ENCODE results near the gene SLC35F6.
"Not testable (repeated sequence)": the region's sequence is repeated elsewhere in the genome, so short reads cannot be mapped to it uniquely, and the experiment has no call there.

SLC35F6 gene

DNA sequence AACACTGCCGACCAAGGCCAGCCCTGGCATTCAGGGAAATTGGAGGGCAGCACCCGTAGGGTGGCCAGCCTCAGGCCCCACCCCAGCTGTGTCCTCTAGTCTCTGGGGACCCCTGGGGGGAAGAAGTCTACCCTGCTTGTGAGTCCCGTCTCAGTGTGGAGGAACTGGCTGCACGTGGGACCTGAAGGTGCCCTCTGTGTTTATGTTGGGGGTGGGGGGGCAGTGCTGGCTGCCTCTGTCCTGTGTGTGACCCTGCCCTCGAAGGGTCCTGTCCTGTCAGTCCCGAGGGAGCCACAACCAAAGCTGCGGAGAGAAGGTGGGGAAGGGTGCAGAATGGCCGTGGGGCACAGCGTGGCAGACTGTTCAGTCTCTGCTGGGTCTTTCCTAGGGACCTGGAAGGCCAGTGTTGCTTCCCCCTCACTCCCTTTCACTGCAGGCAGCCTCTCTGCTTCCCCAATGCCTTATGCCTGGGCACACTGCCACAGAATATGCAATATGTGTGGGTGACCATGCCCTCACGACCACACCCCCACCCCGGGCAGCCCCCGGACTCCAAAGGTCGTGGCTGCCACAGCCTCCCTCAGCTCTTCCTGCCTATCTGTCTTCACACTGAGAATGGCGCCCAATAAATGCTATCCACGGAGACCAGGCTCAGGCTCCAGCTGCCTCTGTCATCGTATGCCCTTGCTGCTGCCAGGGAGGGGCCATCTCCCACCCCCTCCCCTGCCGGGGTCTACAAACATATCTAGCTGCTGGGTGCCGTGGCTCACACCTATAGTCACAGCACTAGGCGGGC lies 33.3 kb upstream of the SLC35F6 start:
- no peak for DNase-seq (ENCODE audit: low read depth)

DNA sequence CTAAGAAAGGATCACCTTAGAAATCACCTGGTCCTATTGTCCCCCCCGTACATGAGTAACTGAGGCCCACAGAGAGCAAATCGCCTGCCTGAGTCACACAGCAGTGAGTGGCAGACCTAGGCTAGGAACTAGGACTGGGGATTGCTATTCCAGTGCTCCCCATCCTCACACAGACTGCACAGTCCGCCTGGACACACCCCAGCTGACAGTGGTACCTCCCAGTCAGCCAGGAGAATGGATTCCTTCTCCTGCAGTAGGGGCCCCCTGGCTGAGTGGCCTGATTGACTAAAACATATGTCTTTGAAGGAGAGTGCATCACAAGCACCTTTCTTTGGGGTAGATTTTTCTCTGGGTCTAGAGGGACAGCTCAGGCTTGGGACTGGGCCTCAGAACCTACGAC lies 32.4 kb upstream of the SLC35F6 start:
- DNase-seq (ENCODE audit: low read depth), result no peak

DNA sequence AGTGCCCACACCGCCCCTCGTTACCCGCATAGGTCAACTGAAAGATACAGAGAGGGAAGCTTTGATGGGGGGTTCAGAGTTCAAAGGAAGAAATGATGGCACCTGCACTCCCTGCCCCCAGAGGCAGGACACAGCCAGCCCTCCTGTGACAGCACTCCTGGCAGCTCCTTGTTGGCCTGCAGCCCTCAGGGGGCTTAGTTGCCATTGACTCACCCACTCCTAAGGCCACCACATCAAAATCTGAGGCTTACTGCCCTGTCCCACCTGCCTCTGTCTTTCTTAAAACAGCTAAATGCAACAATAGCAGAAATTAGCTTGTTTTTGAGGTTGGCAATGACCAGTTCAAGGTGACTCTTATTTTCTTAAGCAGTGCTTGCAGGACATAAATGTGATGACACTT lies 31.6 kb upstream of the SLC35F6 start:
- no peak for DNase-seq (ENCODE audit: low read depth)

DNA sequence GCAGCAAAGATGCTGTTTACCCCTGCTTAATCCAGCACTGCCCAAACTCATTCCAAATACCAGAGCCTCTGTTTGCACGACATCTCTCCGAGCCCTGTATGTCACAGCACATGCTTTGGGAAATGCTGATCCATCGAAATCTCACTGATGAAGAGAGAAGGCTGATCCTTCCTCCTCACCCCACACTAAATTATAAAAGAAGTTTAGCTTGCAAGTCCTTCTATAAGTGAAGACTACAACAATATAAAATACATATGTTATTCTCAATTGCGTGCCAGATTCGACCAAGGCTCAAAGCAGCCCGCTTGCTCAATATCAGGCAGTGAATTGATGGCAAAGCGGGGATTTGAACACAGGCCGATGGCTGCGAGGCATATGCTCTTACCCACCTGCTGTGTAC lies 30.7 kb upstream of the SLC35F6 start:
- no peak for DNase-seq (ENCODE audit: low read depth)

DNA sequence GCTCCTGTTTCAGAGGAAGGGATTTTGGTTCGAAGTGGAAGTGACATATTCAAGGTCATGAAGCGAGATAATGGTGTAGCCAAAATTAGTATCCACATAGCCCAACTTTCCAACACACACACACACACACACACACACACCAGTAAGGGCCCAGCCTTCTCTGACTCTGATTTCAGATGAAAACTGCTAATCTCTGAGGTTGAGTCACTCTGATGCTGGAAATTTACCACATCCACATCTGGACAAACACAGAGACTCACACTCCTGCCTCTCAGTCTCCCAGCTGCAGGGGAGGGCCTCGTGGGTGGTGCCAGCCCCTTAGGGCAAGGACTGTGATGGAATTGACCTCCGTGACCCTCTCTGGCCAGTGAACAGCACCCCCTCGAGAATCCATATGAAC lies 29.0 kb upstream of the SLC35F6 start:
- peak; percentile 68 for DNase-seq (ENCODE audit: low read depth)

DNA sequence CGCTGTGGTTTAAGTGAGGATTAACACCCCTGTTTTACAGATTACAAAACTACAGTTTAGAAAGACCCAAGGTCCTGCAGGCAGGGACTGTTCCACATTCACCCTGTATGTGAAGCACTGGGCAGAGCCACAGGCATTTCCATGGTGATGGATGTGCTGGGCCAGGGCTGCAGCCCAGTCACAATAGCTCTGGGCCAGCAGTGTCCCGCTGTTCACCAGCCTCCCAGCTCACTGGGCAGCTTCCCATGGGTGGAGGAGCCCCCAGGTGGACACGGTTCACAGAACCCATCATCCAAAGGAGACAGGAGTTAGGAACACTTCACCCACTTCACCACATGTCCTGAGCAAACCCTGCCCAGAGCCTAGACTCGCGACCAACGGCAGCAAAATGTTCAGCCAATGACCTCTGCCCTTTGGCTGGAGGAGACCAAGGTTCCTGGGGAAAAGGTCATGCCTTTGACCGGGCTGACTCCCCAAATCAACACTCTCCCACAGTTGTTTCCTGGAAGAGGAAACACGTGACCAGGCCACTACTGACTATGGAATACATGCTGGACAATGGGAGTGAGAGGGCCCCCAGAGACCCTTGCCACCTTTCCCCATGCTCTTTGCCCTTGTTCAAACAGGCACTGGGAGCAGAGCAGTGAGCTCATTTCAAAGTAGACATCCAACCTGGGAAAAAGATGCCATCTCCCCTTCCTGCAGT lies 28.0 kb upstream of the SLC35F6 start:
- no peak for DNase-seq (ENCODE audit: low read depth)

DNA sequence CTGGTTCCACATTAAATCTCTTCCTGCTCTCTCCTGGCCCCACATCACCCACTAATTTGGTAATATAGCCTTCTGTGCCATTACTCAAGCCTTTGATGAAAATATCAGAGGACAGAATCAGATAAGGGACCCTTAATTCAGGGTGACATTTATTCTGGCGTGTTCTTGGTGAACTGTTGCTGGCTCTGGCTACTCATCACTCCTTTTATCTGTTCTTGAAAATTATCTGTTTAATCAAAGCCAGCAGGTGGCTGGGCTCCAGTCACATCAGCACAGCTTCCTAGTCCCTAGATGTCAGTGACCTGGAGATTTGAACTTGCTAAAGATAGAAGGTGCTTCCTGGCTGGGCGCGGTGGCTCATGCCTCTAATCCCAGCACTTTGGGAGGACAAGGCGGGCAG lies 26.9 kb upstream of the SLC35F6 start:
- DNase-seq (ENCODE audit: low read depth), result no peak

DNA sequence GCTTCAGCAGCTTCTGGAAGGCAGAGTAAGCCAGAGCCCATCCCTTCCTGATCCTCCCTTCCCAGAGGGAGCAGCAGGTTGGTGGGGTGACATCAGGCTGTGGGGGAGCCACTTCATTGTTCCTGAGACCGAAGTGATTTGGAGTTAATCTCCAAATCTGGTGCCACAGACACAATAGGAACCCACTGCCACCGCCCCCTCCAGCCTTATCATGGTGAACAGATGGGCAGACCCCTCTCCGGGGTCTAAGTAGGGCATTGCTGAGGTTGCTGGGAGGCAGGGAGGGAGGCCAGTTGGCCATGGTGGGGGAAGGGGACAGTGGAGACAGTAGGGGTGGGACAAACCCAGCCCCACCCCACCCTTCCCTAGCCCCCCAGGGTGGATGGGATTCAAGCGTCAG lies 25.6 kb upstream of the SLC35F6 start:
- no peak for DNase-seq (ENCODE audit: low read depth)

DNA sequence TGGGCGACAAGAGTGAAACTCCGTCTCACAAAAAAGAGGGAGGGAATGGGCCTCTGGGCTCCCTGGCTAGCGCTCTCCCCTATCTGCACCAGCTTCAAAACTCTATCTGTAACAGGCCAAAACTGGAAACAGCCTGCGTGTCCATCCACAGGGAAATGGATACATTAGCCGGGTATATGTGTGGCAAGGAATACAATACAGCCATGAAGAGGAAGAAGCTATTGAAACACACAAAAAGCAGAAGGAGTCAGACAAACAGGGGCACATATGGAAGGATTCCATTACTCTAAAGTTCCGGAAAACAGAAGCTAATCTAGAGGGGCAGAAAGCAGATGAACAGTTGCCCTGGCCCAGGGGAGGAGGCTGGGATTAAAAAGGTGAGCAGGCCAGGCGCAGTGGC lies 24.6 kb upstream of the SLC35F6 start:
- DNase-seq (ENCODE audit: low read depth), result no peak

DNA sequence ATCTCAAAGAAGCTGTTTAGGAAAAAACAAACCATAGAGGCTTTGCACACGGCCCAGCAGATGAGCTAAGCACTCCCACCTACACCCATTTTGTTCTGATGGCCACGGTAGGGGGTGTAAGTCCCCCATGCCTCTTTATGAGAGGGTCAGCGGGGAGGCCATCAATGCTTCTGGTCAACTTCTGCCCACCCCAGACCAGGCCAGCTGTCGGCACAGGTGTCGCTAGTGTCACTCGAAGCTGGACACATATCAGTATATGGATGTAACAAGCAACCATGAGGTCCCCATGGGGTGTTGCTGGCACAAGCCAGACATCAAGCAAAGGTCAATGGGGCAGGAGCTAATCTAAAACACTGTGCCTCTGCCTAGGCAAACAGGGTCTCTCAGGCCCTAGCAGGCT lies 23.7 kb upstream of the SLC35F6 start:
- DNase-seq (ENCODE audit: low read depth), result no peak

DNA sequence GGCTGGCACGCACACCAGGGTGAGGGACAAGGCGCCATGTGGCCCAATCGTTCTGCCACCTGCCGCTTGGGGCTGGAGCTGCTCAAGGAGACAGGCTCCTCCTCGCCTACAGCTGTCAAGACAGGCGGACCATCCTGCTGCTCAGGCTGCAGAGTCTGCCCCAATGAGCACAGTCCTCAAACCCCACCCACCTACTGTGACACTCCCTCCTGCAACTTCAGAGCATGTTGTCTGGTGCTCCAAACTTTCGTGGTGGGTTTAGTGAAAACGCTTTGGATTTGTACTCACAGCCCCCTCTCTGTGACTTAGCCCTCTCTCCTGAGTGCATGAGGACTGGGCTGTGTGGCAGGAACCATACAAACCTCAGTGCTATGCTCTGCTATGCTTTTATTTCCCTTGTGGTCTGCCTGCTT lies 23.2 kb upstream of the SLC35F6 start:
- DNase-seq (ENCODE audit: low read depth), result no peak

DNA sequence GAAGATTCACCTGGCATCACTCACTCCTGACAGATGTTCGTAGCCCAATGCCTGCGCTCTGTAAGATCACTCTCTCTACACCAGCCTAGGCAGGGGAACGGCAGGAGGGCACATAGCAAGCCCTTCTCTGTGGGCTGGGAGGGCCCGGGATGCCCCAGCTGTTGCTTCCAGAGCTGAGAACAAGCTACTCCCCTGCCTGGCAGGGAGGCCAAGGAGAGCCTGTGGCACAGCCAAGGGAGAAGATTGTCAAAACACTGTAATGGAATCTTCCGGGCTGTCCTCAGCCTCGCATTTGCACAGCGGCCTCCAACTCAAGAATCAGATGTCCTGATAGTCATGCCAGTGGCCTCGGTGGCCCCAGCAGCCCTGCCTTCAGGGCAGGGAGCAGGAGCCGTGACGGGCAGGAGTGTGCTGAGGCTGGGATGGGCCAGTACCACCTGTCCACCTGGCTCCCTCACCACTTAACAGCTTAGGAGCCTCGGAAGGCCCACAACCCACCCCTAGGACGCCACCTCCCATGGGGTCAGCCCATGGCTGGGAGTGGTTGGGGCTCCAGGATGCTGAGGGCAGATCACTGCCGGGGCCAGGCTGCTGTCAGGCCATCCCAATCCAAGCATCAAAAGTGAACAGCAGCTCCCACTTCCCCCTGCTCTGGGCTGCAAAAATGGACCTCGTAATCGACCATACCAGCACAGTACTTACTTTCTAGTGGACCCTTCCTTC lies 21.9 kb upstream of the SLC35F6 start:
- DNase-seq (ENCODE audit: low read depth), result no peak

DNA sequence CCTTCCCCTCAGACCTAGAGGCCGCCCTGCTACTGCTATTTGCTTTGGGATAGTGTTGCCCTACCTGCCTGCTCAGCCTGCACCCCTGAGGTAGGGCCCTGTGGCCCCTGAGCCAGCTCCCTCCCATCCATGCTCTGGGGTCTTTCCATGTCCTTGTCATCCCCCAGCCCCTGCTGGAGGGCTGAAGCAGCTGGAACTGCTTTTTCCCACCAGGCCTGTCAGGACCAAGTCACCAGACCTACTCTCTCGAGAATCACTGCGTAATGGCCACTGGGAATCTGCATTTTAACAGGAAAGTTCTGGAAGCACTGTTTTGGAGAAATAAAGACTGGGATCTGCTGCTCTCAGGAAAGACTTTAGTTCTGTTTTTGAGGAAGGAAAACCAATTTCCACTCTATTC lies 20.2 kb upstream of the SLC35F6 start:
- no peak for DNase-seq (ENCODE audit: low read depth)

DNA sequence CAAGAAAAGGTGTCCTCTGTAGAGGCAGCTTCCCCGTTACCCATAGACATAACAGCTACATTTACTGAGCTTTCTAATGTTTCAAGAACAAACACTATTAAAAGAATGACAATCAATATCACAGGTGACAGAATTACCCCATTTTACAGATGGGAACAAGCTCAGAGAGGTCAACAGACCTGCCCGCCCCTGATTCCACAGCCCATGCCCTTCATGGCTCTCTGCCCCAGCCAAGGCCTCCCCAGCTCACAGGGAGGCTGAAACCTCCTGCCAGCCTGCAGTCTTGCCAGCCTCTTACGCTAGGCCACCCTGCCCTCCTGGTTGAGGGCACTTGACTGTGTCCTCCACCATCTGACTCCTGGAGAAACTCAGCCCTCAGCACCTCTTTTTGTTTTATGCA lies 19.1 kb upstream of the SLC35F6 start:
- DNase-seq (ENCODE audit: low read depth), result no peak

DNA sequence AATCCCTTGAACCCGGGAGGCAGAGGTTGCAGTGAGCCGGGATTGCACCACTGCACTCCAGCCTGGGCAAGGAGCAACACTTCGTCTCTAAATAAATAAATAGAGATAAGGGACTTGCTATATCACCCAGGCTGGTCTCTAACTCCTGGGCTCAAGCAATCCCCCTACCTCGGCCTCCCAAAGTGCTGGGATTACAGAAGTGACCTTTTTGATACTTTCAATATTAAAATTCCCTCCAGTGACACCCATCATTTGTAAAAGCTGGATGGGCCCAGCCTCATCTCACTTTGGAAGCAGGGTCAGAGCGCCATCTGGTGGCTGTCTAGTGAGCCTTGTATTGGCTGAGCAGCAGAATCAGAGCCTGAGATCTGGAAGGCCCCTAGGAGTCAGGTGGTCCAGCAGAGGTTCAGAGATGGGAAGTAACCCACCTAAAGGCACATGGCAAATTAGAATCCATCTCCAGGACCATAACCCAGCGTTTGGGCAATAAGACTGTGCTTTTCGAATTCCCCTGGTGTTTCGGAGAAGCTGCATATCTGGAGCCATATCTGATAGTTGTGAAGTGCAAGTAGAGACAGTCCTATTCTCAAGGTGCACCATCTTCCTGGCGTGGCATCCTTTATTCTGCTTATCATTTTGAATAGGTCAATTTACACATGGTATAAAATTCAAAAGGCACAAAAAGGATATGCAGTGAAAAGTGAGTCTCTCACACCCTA lies 18.3 kb upstream of the SLC35F6 start:
- DNase-seq (ENCODE audit: low read depth), result no peak

DNA sequence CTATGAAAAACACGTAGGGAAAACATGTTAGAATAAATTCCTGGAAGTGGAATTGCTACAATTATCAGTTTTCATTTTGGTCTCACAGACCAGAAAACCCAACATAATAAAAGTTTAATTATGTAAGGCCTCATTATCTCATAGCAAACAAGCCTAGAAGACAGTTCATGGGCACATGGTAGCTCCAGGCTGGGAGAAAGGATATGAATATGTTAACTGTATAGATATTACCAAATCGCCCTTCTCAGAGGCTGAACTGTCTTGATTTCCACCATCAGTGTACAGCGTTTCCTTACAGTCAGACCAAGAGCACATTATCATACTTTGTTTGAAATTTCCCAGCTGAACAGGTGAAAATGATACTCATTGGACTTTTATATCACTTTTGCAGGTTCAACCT lies 17.1 kb upstream of the SLC35F6 start:
- DNase-seq (ENCODE audit: low read depth), result no peak

DNA sequence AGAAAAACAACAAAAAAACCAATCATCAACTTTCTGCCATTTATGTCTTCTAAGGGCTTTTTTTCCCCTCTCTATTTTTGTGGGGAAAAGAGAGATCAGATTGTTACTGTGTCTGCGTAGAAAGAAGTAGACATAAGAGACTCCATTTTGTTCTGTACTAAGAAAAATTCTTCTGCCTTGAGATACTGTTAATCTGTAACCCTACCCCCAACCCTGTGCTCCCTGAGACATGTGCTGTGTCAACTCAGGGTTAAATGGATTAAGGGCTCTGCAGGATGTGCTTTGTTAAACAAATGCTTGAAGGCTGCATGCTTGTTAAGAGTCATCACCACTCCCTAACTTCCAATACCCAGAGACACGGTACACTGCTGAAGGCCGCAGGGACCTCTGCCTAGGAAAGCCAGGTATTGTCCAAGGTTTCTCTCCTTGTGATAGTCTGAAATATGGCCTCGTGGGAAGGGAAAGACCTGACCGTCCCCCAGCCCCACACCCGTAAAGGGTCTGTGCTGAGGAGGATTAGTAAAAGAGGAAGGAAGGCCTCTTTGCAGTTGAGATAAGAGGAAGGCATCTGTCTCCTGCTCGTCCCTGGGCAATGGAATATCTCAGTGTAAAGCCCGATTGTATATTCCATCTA lies 14.2 kb upstream of the SLC35F6 start:
- DNase-seq (ENCODE audit: low read depth), result not testable (repeated sequence)

DNA sequence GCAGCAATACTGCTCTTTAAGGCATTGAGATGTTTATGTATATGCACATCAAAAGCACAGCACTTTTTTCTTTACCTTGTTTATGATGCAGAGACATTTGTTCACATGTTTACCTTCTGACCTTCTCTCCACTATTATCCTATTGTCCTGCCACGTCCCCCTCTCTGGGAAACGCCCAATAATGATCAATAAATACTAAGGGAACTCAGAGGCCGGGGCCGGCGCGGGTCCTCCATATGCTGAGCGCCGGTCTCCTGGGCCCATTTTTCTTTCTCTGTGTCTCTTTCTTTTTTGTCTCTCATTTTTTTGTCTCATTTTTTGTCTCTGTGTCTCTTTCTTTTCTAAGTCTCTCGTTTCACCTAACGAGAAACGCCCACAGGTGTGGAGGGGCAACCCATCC lies 13.6 kb upstream of the SLC35F6 start:
- DNase-seq (ENCODE audit: low read depth), result not testable (repeated sequence)

DNA sequence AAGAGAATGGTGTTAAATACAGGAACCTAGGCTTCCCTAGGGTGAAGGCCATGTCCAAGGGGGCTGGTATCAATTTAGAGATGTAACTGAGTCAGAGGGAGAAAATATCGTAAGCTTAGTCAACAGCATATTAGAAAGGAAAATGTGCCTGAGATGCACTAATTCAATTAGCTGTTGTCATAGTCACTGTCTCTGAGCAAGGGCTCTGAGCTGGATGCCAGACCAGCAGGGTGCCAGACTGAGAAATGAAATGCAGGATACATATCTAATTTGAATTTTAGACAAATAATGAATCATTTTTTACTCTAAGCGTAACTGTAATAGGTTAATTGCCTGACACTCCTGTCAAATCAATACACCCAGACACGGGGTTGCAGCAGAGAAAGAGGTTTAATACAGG lies 11.4 kb upstream of the SLC35F6 start:
- DNase-seq (ENCODE audit: low read depth), result no peak

DNA sequence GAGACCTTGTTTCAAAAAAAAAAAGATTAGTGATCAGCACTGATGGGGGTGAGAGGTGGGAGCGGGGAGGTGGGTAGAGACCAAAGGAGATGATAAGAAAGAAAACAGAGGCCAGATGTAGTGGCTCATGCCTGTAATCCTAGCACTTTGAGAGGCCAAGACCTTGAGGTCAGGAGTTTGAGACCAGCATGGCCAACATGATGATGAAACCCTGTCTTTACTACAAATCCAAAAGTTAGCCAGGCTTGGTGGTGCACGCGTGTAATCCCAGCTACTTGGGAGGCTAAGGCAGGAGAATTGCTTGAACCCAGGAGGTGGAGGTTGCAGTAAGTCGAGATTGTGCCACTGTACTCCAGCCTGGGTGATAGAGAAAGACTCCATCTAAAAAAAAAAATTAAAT lies 9.5 kb upstream of the SLC35F6 start:
- no peak for DNase-seq (ENCODE audit: low read depth)

DNA sequence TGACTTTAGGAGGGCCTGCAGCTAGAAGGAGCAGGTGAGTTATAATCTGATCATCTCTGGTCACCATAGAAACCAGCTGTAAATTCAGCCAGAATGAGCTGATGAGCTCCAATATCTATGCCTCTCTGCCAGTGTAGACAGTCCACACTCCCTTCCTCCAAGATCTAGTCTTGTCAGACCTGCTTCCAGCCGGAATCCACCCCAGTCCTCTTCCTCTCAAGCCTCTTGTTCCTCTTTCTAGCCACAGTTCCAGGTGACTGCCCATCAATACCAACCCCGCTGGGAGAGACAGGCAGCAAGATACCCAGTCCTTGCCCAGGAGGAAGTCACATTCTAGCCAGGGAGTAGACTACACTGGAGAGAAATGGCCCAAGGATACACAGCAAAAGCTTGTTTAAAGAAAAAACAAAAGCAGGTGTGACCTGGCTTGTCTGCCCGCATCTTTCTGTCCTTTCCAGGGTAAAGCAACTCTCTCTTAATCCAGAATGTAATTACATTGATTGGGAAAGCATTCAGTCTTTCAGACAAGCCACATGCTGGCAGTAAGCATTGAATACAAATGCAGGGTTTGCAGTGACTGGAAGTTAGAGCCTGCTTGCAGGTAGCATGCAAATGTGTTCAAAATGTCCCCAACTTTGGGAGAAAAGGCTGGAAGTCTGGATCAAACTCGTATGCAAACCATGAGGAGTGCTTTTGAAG lies 9.0 kb upstream of the SLC35F6 start:
- DNase-seq (ENCODE audit: low read depth), result no peak

All from HS-5 (cell line).